Measurements from ENCODE around the gene SPOCD1.

GRCh38 chr1:31749785-31750735 lies 65.8 kb downstream of the SPOCD1 start:
- TF ChIP-seq ATF3 (IDR thresholded peaks at IDR 0.05) (no peak), CTCF (IDR thresholded peaks at IDR 0.05; ENCODE audit: low read depth, low read length, missing input control) (no peak), GABPA (IDR thresholded peaks at IDR 0.05 in 1 of 2, conservative IDR thresholded peaks at IDR 0.05 in 1 of 2) (no peak), REST (IDR thresholded peaks at IDR 0.05) (no peak)

Data from liver (tissue), 3 donors.